Upper lobe of left lung (tissue), 4 donors: Measurements from ENCODE around the gene SIRPA.

ENCODE experiments used
- CTCF ChIP-seq, 6 experiments: fragments of 450-650 bp in 4 of 6; fragments of 200-600 bp in 2 of 6; sonication (generic) in 2 of 6; IDR thresholded peaks; one replicate each; pipeline ENCODE4 v1.5.1; 2016 to 2019; ENCODE audit warnings: antibody characterized with exemption in 6 of 6
- EP300 ChIP-seq, 4 donors: sonication (generic); formaldehyde crosslinking; IDR thresholded peaks; one replicate each; pipeline ENCODE4 v1.5.1; 2017; ENCODE audit warnings: antibody characterized with exemption in 4 of 4, control low read depth in 2 of 4
- POLR2A ChIP-seq, 4 donors: fragments of 450-650 bp; IDR thresholded peaks; one replicate each; pipeline ENCODE4 v1.5.1; 2016 to 2017; ENCODE audit warnings: antibody characterized with exemption in 4 of 4, mild to moderate bottlenecking in 2 of 4
- POLR2AphosphoS5 ChIP-seq, 2 donors: sonication (generic); formaldehyde crosslinking; IDR thresholded peaks; one replicate each; pipeline ENCODE4 v1.5.1; 2017; ENCODE audit warnings: antibody characterized with exemption in 2 of 2

- no peak for TF ChIP-seq POLR2AphosphoS5 (IDR thresholded peaks at IDR 0.05)
- no peak for TF ChIP-seq CTCF (IDR thresholded peaks at IDR 0.05)
- no peak for TF ChIP-seq POLR2A (IDR thresholded peaks at IDR 0.05)
- TF ChIP-seq EP300 (IDR thresholded peaks at IDR 0.05): no peak
Measured at GRCh38 chr20:1932971-1933370, 37.8 kb downstream of the SIRPA start.
